Upper lobe of left lung (tissue), 6 donors: Measurements from ENCODE around the gene PCSK6. TPM values are rescaled to one million over a fixed set of nuclear protein-coding genes. Genes with fewer than 3 reads are reported as not detected.
A peak's percentile ranks its signal among the peaks of the same experiment; 100 is the strongest.
"Not testable (repeated sequence)": the region's sequence is repeated elsewhere in the genome, so short reads cannot be mapped to it uniquely, and the experiment has no call there.

Source experiments
- ATAC-seq, 2 donors: fragments of 200-7000 bp; cut with Tn5 transposase; one replicate each; pipeline ENCODE4 v1.9.1; 2022; ENCODE audit warnings: mild to moderate bottlenecking in 2 of 2, moderate library complexity in 2 of 2; ENCODE audit not compliant: low FRiP score in 2 of 2
- DNase-seq, 2 donors: peaks; one replicate each; pipeline ENCODE4 v3.0.0-alpha.2; 2019 to 2020
- H3K27ac ChIP-seq, 4 donors: fragments of 200-600 bp; sonication (generic); one replicate each; pipeline ENCODE4 v1.5.1; 2016 to 2019
- H3K27me3 ChIP-seq, 4 donors: fragments of 200-600 bp; sonication (generic); one replicate each; pipeline ENCODE4 v1.5.1; 2017 to 2019
- H3K36me3 ChIP-seq, 4 donors: fragments of 200-600 bp; sonication (generic); one replicate each; pipeline ENCODE4 v1.5.1; 2016 to 2019
- H3K4me1 ChIP-seq, 4 donors: fragments of 200-600 bp; sonication (generic); one replicate each; pipeline ENCODE4 v1.5.1; 2018 to 2019
- H3K4me3 ChIP-seq, 4 donors: fragments of 200-600 bp; sonication (generic); one replicate each; pipeline ENCODE4 v1.5.1; 2017 to 2019; ENCODE audit warnings: mild to moderate bottlenecking in 2 of 4, moderate library complexity in 1 of 4
- H3K9me3 ChIP-seq, 4 donors: fragments of 200-600 bp; sonication (generic); one replicate each; pipeline ENCODE4 v1.5.1; 2018 to 2019
- CTCF ChIP-seq, 6 experiments: fragments of 450-650 bp in 4 of 6; fragments of 200-600 bp in 2 of 6; sonication (generic) in 2 of 6; IDR thresholded peaks; one replicate each; pipeline ENCODE4 v1.5.1; 2016 to 2019; ENCODE audit warnings: antibody characterized with exemption in 6 of 6
- EP300 ChIP-seq, 4 donors: sonication (generic); formaldehyde crosslinking; IDR thresholded peaks; one replicate each; pipeline ENCODE4 v1.5.1; 2017; ENCODE audit warnings: antibody characterized with exemption in 4 of 4, control low read depth in 2 of 4
- POLR2A ChIP-seq, 4 donors: fragments of 450-650 bp; IDR thresholded peaks; one replicate each; pipeline ENCODE4 v1.5.1; 2016 to 2017; ENCODE audit warnings: antibody characterized with exemption in 4 of 4, mild to moderate bottlenecking in 2 of 4
- POLR2AphosphoS5 ChIP-seq, 2 donors: sonication (generic); formaldehyde crosslinking; IDR thresholded peaks; one replicate each; pipeline ENCODE4 v1.5.1; 2017; ENCODE audit warnings: antibody characterized with exemption in 2 of 2
- WGBS, 2 donors: methylation state at CpG; one replicate each; pipeline ENCODE4 v1.1.5; 2017 to 2018; 5-methylcytosine and 5-hydroxymethylcytosine counted together
- total RNA-seq, 6 donors: library from RNA; depleted of rRNA in 4 of 6; stranded (reverse); fragments of >200 nt in 4 of 6; gene quantifications; one replicate each; pipeline versions ENCODE4 v1.1.0 to v1.2.1, GENCODE V29; 2016 to 2021
- donor health status: DM: no; HTN: no; CAD: no; lungs with moderate emphysema.
- donor health status: DM: no; HTN: yes; CAD: no; lungs with severe emphysema.

PCSK6 gene
- total RNA-seq, 6 donors from 2014 or later, result 3.1 to 24.4 (median 5.5) TPM

- DNase-seq (peak in 1 of 2 donors; percentile 38), ATAC-seq (no peak)
- Histone ChIP-seq H3K4me1 (no peaks in the 10 kb centered on the region), H3K4me3 (no peak overlapping the region), H3K27ac (no peak overlapping the region), H3K9me3 (no peaks in the 10 kb centered on the region), H3K36me3 (no peaks in the 10 kb centered on the region), H3K27me3 (no peaks in the 10 kb centered on the region)
- TF ChIP-seq EP300 (IDR thresholded peaks at IDR 0.05) (no peak), POLR2A (IDR thresholded peaks at IDR 0.05) (no peak), CTCF (IDR thresholded peaks at IDR 0.05) (no peak), POLR2AphosphoS5 (IDR thresholded peaks at IDR 0.05) (no peak)
- 75 to 83% methylated on average over 4 to 11 of the region's 11 CpGs for WGBS, 2 donors
Observed at GRCh38 chr15:101357885-101358284, 131.6 kb downstream of the PCSK6 start.

DNA sequence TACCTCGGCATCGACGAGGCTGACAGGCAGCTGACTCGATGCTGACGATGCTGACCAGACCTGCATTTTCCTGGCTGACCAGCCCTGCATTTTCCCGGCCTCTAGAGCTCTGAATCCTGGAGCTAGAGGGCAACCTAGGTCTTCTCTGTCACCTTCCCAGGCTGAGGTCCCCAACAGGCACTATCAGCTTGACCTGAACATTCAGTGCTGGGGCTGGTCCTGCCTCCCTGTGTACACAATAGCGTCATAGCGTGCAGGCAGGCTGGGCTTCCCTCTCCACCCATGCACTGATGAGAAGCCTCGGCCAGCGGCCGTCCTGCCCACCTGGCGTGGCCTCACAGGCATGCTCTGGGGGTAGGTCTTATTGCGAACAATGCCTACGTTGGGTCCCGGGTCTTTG lies 132.2 kb downstream of the PCSK6 start:
- TF ChIP-seq EP300 (IDR thresholded peaks at IDR 0.05) (no peak), POLR2AphosphoS5 (IDR thresholded peaks at IDR 0.05) (no peak), CTCF (IDR thresholded peaks at IDR 0.05) (no peak), POLR2A (IDR thresholded peaks at IDR 0.05) (no peak)
- no peaks in the 10 kb centered on the region for H3K27me3 ChIP-seq
- WGBS, 2 donors, result 86 to 89% methylated on average over 7 to 13 of the region's 15 CpGs
- H3K4me1 ChIP-seq, result no peaks in the 10 kb centered on the region
- DNase-seq (peak in 1 of 2 donors; percentile 72), ATAC-seq (no peak)
- no peak overlapping the region for H3K4me3 ChIP-seq
- no peaks in the 10 kb centered on the region for H3K36me3 ChIP-seq
- no peaks in the 10 kb centered on the region for H3K9me3 ChIP-seq
- H3K27ac ChIP-seq, result no peak overlapping the region

- H3K36me3 ChIP-seq, H3K9me3 ChIP-seq, DNase-seq, H3K4me1 ChIP-seq, H3K4me3 ChIP-seq, ATAC-seq, H3K27me3 ChIP-seq, H3K27ac ChIP-seq: not testable (repeated sequence)
- 92 to 94% methylated on average over 9 of the region's 9 CpGs for WGBS, 2 donors
Observed at GRCh38 chr15:101356512-101357172, 132.9 kb downstream of the PCSK6 start.

DNA sequence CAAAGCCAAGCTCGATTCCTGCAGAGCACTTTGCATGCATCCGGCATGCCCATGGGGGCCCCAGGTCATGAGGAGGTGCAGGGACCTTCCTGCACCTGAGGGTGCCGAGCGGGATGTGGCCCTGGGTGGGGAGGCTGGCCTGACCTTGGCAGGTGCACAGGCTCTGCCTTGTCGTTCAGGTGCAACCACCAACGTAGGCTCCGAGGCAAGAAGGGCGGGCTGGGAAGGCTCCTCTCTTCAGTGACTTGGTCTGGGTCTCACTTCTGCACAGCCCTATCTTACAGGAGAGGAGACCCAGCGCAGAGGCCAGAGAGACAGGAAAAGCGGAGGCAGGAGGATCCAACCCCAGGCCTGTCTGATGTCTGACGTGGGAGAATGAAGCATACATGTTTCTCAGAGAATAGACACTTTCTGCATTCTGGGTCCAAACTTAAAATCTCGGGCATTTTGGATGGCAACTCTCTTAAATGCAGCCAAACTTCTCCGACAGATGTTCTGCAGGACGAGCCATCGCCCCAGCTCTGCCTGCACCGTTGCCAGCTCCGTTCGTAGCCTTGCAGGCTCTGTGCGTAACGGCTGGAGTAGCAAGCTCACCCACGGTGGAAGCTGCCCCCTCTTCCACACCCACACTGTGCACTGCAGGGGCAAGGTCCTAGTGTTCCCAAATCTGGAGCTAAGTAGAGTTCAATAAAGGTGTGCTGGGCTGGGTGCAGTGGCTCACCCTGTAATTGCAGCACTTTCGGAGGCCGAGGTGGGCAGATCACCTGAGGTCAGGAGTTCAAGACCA lies 133.6 kb downstream of the PCSK6 start:
- Histone ChIP-seq H3K4me3 (no peak overlapping the region), H3K27ac (no peak overlapping the region), H3K4me1 (no peaks in the 10 kb centered on the region), H3K36me3 (no peaks in the 10 kb centered on the region), H3K9me3 (no peaks in the 10 kb centered on the region), H3K27me3 (no peaks in the 10 kb centered on the region)
- peak in 1 of 2 donors; percentile 47 for DNase-seq
- ATAC-seq, result peak in 1 of 2 donors; percentile 4
- 92 to 94% methylated on average over 19 to 23 of the region's 23 CpGs for whole genome bisulfite sequencing, 2 donors
- no peak for TF ChIP-seq POLR2A (IDR thresholded peaks at IDR 0.05)
- TF ChIP-seq POLR2AphosphoS5 (IDR thresholded peaks at IDR 0.05), result no peak
- TF ChIP-seq CTCF (IDR thresholded peaks at IDR 0.05), result no peak
- no peak for TF ChIP-seq EP300 (IDR thresholded peaks at IDR 0.05)

GRCh38 chr15:101354891-101355623 lies 134.4 kb downstream of the PCSK6 start:
- ATAC-seq, result peak in 1 of 2 donors; percentile 7
- WGBS, 2 donors, result 93 to 94% methylated on average over 4 to 5 of the region's 5 CpGs
- Histone ChIP-seq H3K4me3 (no peak overlapping the region), H3K36me3 (no peaks in the 10 kb centered on the region), H3K9me3 (no peaks in the 10 kb centered on the region), H3K4me1 (no peaks in the 10 kb centered on the region), H3K27me3 (no peaks in the 10 kb centered on the region), H3K27ac (no peak overlapping the region)
- DNase-seq, result no peak
- TF ChIP-seq POLR2AphosphoS5 (IDR thresholded peaks at IDR 0.05), result no peak
- no peak for TF ChIP-seq CTCF (IDR thresholded peaks at IDR 0.05)
- TF ChIP-seq EP300 (IDR thresholded peaks at IDR 0.05), result no peak
